H9 (cell line): ENCODE data around the gene CYP2J2. TPM values are rescaled to one million over a fixed set of nuclear protein-coding genes. Genes with fewer than 3 reads are reported as not detected.

Source experiments
- DNase-seq: peaks from one replicate; pipeline ENCODE4 v3.0.0-alpha.2; 2017
- H2AFZ ChIP-seq: one replicate; pipeline ENCODE4 v1.6.1; 2013; ENCODE audit warnings: mild to moderate bottlenecking, low read length, control low read depth, moderate library complexity
- H2AK5ac ChIP-seq: 2 replicates; pipeline ENCODE4 v1.6.1; 2013; ENCODE audit warnings: low read length, control low read depth, mixed read lengths; ENCODE audit not compliant: insufficient read length
- H2BK120ac ChIP-seq: one replicate; pipeline ENCODE4 v1.6.1; 2013; ENCODE audit warnings: low read depth, mild to moderate bottlenecking, low read length, control low read depth, inconsistent platforms; ENCODE audit not compliant: poor library complexity, severe bottlenecking
- H2BK12ac ChIP-seq: 2 replicates; pipeline ENCODE4 v1.6.1; 2013; ENCODE audit warnings: low read length, control low read depth, mixed read lengths, low read depth; ENCODE audit not compliant: insufficient read length
- H2BK15ac ChIP-seq: 2 replicates; pipeline ENCODE4 v1.6.1; 2013; ENCODE audit warnings: low read depth, low read length, control low read depth
- H2BK20ac ChIP-seq: one replicate; pipeline ENCODE4 v1.6.1; 2013; ENCODE audit warnings: low read depth, mild to moderate bottlenecking, low read length, control low read depth, inconsistent platforms; ENCODE audit not compliant: poor library complexity, severe bottlenecking
- H2BK5ac ChIP-seq: 2 replicates; pipeline ENCODE4 v1.6.1; 2013; ENCODE audit warnings: low read length, control low read depth, mixed read lengths; ENCODE audit not compliant: insufficient read length
- H3K14ac ChIP-seq: 2 replicates; pipeline ENCODE4 v1.6.1; 2013; ENCODE audit warnings: low read length, control low read depth; ENCODE audit not compliant: insufficient read depth
- H3K18ac ChIP-seq: 2 replicates; pipeline ENCODE4 v1.6.1; 2013; ENCODE audit warnings: low read depth, mild to moderate bottlenecking, mixed read lengths, low read length, control low read depth; ENCODE audit not compliant: insufficient read length
- H3K23ac ChIP-seq: 2 replicates; pipeline ENCODE4 v1.6.1; 2013; ENCODE audit warnings: low read length, control low read depth, mixed read lengths, low read depth; ENCODE audit not compliant: insufficient read length
- H3K23me2 ChIP-seq: 2 replicates; pipeline ENCODE4 v1.6.1; 2013; ENCODE audit warnings: low read depth, mild to moderate bottlenecking, mixed read lengths, low read length, control low read depth; ENCODE audit not compliant: insufficient read length, poor library complexity, severe bottlenecking
- H3K27ac ChIP-seq: 2 replicates; pipeline ENCODE4 v1.5.1; 2013; ENCODE audit warnings: low read length, control low read depth, mixed read lengths, low read depth; ENCODE audit not compliant: insufficient read length
- H3K27me3 ChIP-seq: 2 replicates; pipeline ENCODE4 v1.6.1; 2013; ENCODE audit warnings: low read length, control low read depth, inconsistent platforms; ENCODE audit not compliant: insufficient read depth
- H3K4ac ChIP-seq: 2 replicates; pipeline ENCODE4 v1.6.1; 2013; ENCODE audit warnings: low read depth, mild to moderate bottlenecking, control low read depth, inconsistent platforms, low read length, moderate library complexity
- H3K4me1 ChIP-seq: 2 replicates; pipeline ENCODE4 v1.6.1; 2013; ENCODE audit warnings: low read length, control low read depth, inconsistent platforms; ENCODE audit not compliant: insufficient read depth
- H3K4me2 ChIP-seq: 2 replicates; pipeline ENCODE4 v1.6.1; 2013; ENCODE audit warnings: low read length, control low read depth, mixed read lengths; ENCODE audit not compliant: insufficient read length, insufficient read depth
- H3K56ac ChIP-seq: 2 replicates; pipeline ENCODE4 v1.6.1; 2013; ENCODE audit warnings: low read depth, mild to moderate bottlenecking, mixed read lengths, low read length, control low read depth; ENCODE audit not compliant: insufficient read length
- H3K79me1 ChIP-seq: 2 replicates; pipeline ENCODE4 v1.6.1; 2013; ENCODE audit warnings: low read depth, mild to moderate bottlenecking, moderate library complexity, low read length, control low read depth, inconsistent platforms; ENCODE audit not compliant: insufficient read depth, poor library complexity, severe bottlenecking
- H3K79me2 ChIP-seq: 2 replicates; pipeline ENCODE4 v1.6.1; 2013; ENCODE audit warnings: low read length, control low read depth, inconsistent platforms; ENCODE audit not compliant: insufficient read depth
- H3K9ac ChIP-seq: 2 replicates; pipeline ENCODE4 v1.6.1; 2013; ENCODE audit warnings: low read length, control low read depth, mixed read lengths; ENCODE audit not compliant: insufficient read length; ENCODE audit errors: extremely low read depth
- H3K9me3 ChIP-seq: one replicate; pipeline ENCODE4 v1.6.1; 2013; ENCODE audit warnings: low read depth, low read length, inconsistent platforms; ENCODE audit not compliant: control insufficient read depth
- H3T11ph ChIP-seq: one replicate; pipeline ENCODE4 v1.6.1; 2013; ENCODE audit warnings: mild to moderate bottlenecking, low read length, control low read depth, inconsistent platforms
- H4K20me1 ChIP-seq: one replicate; pipeline ENCODE4 v1.6.1; 2013; ENCODE audit not compliant: control insufficient read depth, insufficient read length, insufficient read depth
- H4K5ac ChIP-seq: 2 replicates; pipeline ENCODE4 v1.6.1; 2013; ENCODE audit warnings: low read depth, mild to moderate bottlenecking, mixed read lengths, low read length, control low read depth; ENCODE audit not compliant: insufficient read length
- H4K8ac ChIP-seq: replicated peaks from 2 replicates; pipeline ENCODE4 v1.6.1; 2013; ENCODE audit warnings: low read length, control low read depth, mixed read lengths, low read depth; ENCODE audit not compliant: insufficient read length
- H4K91ac ChIP-seq: 2 replicates; pipeline ENCODE4 v1.6.1; 2013; ENCODE audit warnings: low read depth, mild to moderate bottlenecking, moderate library complexity, mixed read lengths, low read length, control low read depth; ENCODE audit not compliant: insufficient read length
- H3K27ac Mint-ChIP-seq, 3 experiments: 2 replicates in 2 of 3; 3 replicates in 1 of 3; pipeline ENCODE4 v1.8.0; 2020 to 2021; ENCODE audit warnings: mixed read lengths in 3 of 3, mild to moderate bottlenecking in 1 of 3, moderate library complexity in 1 of 3
- H3K27me3 Mint-ChIP-seq: 2 replicates; pipeline ENCODE4 v1.8.0; 2021; ENCODE audit warnings: low read depth, mild to moderate bottlenecking, moderate library complexity, mixed read lengths
- H3K36me3 Mint-ChIP-seq, 3 experiments: 2 replicates in 2 of 3; 3 replicates in 1 of 3; pipeline ENCODE4 v1.8.0; 2020 to 2021; ENCODE audit warnings: low read depth in 3 of 3, mixed read lengths in 3 of 3; ENCODE audit not compliant: insufficient read depth in 1 of 3
- H3K4me1 Mint-ChIP-seq, 2 experiments: 2 replicates each; pipeline ENCODE4 v1.8.0; 2020; ENCODE audit warnings: mixed read lengths in 2 of 2
- H3K4me3 Mint-ChIP-seq, 2 experiments: 2 replicates in 1 of 2; 3 replicates in 1 of 2; pipeline ENCODE4 v1.8.0; 2020 to 2021; ENCODE audit warnings: mild to moderate bottlenecking in 2 of 2, mixed read lengths in 2 of 2, moderate library complexity in 1 of 2
- H3K9me3 Mint-ChIP-seq, 2 experiments: 2 replicates in 1 of 2; 3 replicates in 1 of 2; pipeline ENCODE4 v1.8.0; 2020; ENCODE audit warnings: mild to moderate bottlenecking in 2 of 2, mixed read lengths in 2 of 2, moderate library complexity in 1 of 2
- CTCF ChIP-seq: fragments of 200-600 bp; sonication (generic); conservative IDR thresholded peaks from 3 replicates; pipeline ENCODE4 v1.8.0; 2021; ENCODE audit warnings: antibody characterized with exemption, mild to moderate bottlenecking
- WGBS: extraction: QIAGEN DNeasy Blood & Tissue Kit; methylation state at CpG from one replicate; pipeline ENCODE4 v1.1.7; 2013; ENCODE audit warnings: missing lambda C conversion rate, low lambda C conversion rate, mixed read lengths; ENCODE audit not compliant: insufficient read length; ENCODE audit errors: extremely low coverage; 5-methylcytosine and 5-hydroxymethylcytosine counted together
- total RNA-seq: library from RNA; stranded (reverse); gene quantifications from 2 replicates; pipeline ENCODE4 v1.2.1, GENCODE V29; 2021

The CYP2J2 gene
- total RNA-seq, 1 experiment from 2014 or later: 0.57 TPM

- Histone ChIP-seq H2BK12ac (no peak overlapping the region), H2AK5ac (no peak overlapping the region), H3K27ac (no peak overlapping the region), H3K56ac (no peak overlapping the region), H3K14ac (no peak overlapping the region), H2BK20ac (no peak overlapping the region), H2BK15ac (no peak overlapping the region), H3K79me2 (no peaks in the 10 kb centered on the region), H4K91ac (no peak overlapping the region), H3K27me3 (no peaks in the 10 kb centered on the region), H2BK120ac (no peak overlapping the region), H3K9ac (no peak overlapping the region), H2AFZ (no peak overlapping the region), H3T11ph (no peak overlapping the region), H3K18ac (no peak overlapping the region), H3K4me2 (no peak overlapping the region), H4K5ac (no peak overlapping the region), H4K8ac (no peak overlapping the region), H3K9me3 (no peaks in the 10 kb centered on the region), H3K23ac (no peak overlapping the region), H3K23me2 (no peaks in the 10 kb centered on the region), H4K20me1 (no peaks in the 10 kb centered on the region), H3K4ac (no peak overlapping the region), H3K4me1 (no peaks in the 10 kb centered on the region), H3K79me1 (no peaks in the 10 kb centered on the region), H2BK5ac (no peak overlapping the region)
- H3K36me3 Mint-ChIP-seq: peaks cover 12 to 54% (median 38%) of the 10 kb centered on the region in 3 experiments; a peak in 6 of 7 replicates
- no peak for DNase-seq
- H3K4me1 Mint-ChIP-seq: no peaks in the 10 kb centered on the region
- H3K27me3 Mint-ChIP-seq: no peaks in the 10 kb centered on the region
- H3K4me3 Mint-ChIP-seq: no peak overlapping the region; a peak in 1 of 5 replicates
- WGBS: no CpG with 5 or more reads among the region's 2 CpGs
- TF ChIP-seq CTCF: no peak
- H3K9me3 Mint-ChIP-seq: no peaks in the 10 kb centered on the region
- H3K27ac Mint-ChIP-seq: no peak overlapping the region
Observed at GRCh38 chr1:59845091-59845490, 81.5 kb downstream of the CYP2J2 start.

Other genes with a start within 250 kb of the CYP2J2 start
- gene HOOK1, start 111.8 kb downstream of the CYP2J2 start, total RNA-seq: 31.0 and 42.0 TPM in 2 replicates
- gene C1orf87, start 147.0 kb upstream of the CYP2J2 start, total RNA-seq: 0.15 and 0.33 TPM in 2 replicates